ENCODE results near the gene FGF14. TPM values are rescaled to one million over a fixed set of nuclear protein-coding genes. Genes with fewer than 3 reads are reported as not detected.

FGF14 gene
- total and polyA plus RNA-seq, 5 donors from 2014 or later: 0.09 TPM; not detected in 4

DNA sequence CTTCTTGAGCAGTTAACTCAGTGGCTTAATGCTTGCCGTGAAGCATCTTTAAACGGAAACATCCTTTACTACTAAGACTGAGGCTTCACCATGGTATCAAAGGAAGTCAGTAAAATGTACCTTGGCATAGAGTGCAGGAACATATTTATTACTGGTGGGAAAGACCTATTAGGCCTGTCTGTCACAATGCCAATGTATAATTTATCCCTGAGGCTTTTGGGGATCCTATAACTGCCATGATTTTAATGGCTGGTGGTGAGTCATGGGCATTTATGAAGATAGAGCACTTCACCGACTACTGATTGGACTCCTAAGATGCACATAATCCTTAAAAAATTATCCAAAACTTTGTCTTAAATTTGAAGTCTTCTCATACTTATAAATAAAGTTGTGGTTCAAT lies 79.6 kb downstream of the FGF14 start:
- Histone ChIP-seq H3K27me3 (ENCODE audit: control insufficient read depth, insufficient read depth, low read length) (no peaks in the 10 kb centered on the region), H3K9me3 (ENCODE audit: control insufficient read depth in 2 of 2, low read length in 2 of 2) (no peaks in the 10 kb centered on the region), H3K4me1 (ENCODE audit: control insufficient read depth, insufficient read depth, low read length, poor library complexity, severe bottlenecking) (no peaks in the 10 kb centered on the region), H3K4me3 (ENCODE audit: low read depth, low read length) (no peak overlapping the region), H3K36me3 (ENCODE audit: control insufficient read depth, insufficient read depth, low read length) (no peaks in the 10 kb centered on the region), H3K27ac (ENCODE audit: insufficient read depth, low read length, poor library complexity, severe bottlenecking) (no peak overlapping the region)
- Mint-ChIP-seq H3K9me3 (no peaks in the 10 kb centered on the region), H3K4me3 (no peak overlapping the region), H3K27me3 (peaks cover 5% of the 10 kb centered on the region), H3K27ac (no peak overlapping the region), H3K36me3 (no peaks in the 10 kb centered on the region), H3K4me1 (no peaks in the 10 kb centered on the region)
- no peak for DNase-seq
- ATAC-seq (ENCODE audit: low read depth in 2 of 2): no peak

GRCh38 chr13:102318233-102318632 lies 83.6 kb downstream of the FGF14 start:
- no peaks in the 10 kb centered on the region for H3K36me3 ChIP-seq (ENCODE audit: control insufficient read depth, insufficient read depth, low read length)
- no peak overlapping the region for H3K27ac ChIP-seq (ENCODE audit: insufficient read depth, low read length, poor library complexity, severe bottlenecking)
- no peaks in the 10 kb centered on the region for H3K4me1 ChIP-seq (ENCODE audit: control insufficient read depth, insufficient read depth, low read length, poor library complexity, severe bottlenecking)
- Mint-ChIP-seq H3K4me1 (no peaks in the 10 kb centered on the region), H3K4me3 (no peak overlapping the region), H3K27ac (no peak overlapping the region), H3K27me3 (peaks cover 5% of the 10 kb centered on the region), H3K9me3 (no peaks in the 10 kb centered on the region), H3K36me3 (no peaks in the 10 kb centered on the region)
- ATAC-seq (ENCODE audit: low read depth in 2 of 2) (no peak), DNase-seq (no peak)
- H3K27me3 ChIP-seq (ENCODE audit: control insufficient read depth, insufficient read depth, low read length): no peaks in the 10 kb centered on the region
- no peak overlapping the region for H3K4me3 ChIP-seq (ENCODE audit: low read depth, low read length)
- no peaks in the 10 kb centered on the region for H3K9me3 ChIP-seq (ENCODE audit: control insufficient read depth in 2 of 2, low read length in 2 of 2)

DNA sequence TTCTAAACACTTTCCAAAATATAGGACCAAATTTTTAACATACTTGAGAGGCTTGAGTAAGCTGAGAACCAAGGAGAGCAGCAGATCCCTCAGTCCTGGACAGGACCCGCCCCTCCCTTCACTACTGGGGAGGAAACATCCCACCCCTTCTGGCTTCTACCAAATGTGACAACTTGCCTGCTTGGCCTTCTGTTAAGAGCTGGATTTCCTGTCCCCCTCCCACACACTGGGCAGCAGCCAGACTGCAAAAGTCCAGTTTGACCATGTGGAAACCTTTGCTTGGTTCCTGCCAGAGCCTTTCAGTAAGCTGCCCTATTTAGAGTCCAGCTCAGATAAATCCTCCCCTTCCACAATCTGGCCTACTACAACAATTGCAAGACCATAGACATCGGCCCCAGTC lies 84.3 kb downstream of the FGF14 start:
- no peaks in the 10 kb centered on the region for H3K36me3 ChIP-seq (ENCODE audit: control insufficient read depth, insufficient read depth, low read length)
- no peak overlapping the region for H3K27ac ChIP-seq (ENCODE audit: insufficient read depth, low read length, poor library complexity, severe bottlenecking)
- Mint-ChIP-seq H3K27ac (no peak overlapping the region), H3K36me3 (no peaks in the 10 kb centered on the region), H3K4me1 (peaks cover 0 to 2% (median 0%) of the 10 kb centered on the region in 4 donors), H3K4me3 (no peak overlapping the region), H3K9me3 (no peaks in the 10 kb centered on the region), H3K27me3 (peaks cover 5% of the 10 kb centered on the region)
- ATAC-seq (ENCODE audit: low read depth in 2 of 2): no peak
- no peaks in the 10 kb centered on the region for H3K27me3 ChIP-seq (ENCODE audit: control insufficient read depth, insufficient read depth, low read length)
- no peaks in the 10 kb centered on the region for H3K9me3 ChIP-seq (ENCODE audit: control insufficient read depth in 2 of 2, low read length in 2 of 2)
- no peaks in the 10 kb centered on the region for H3K4me1 ChIP-seq (ENCODE audit: control insufficient read depth, insufficient read depth, low read length, poor library complexity, severe bottlenecking)
- H3K4me3 ChIP-seq (ENCODE audit: low read depth, low read length): no peak overlapping the region
- DNase-seq: no peak

- H3K36me3 ChIP-seq (ENCODE audit: control insufficient read depth, insufficient read depth, low read length): no peaks in the 10 kb centered on the region
- H3K4me1 ChIP-seq (ENCODE audit: control insufficient read depth, insufficient read depth, low read length, poor library complexity, severe bottlenecking): no peaks in the 10 kb centered on the region
- Mint-ChIP-seq H3K27ac (no peak overlapping the region), H3K36me3 (no peaks in the 10 kb centered on the region), H3K27me3 (peaks cover 5% of the 10 kb centered on the region), H3K9me3 (no peaks in the 10 kb centered on the region), H3K4me1 (peaks cover 0 to 2% (median 0%) of the 10 kb centered on the region in 4 donors), H3K4me3 (no peak overlapping the region)
- ATAC-seq (ENCODE audit: low read depth in 2 of 2): no peak
- H3K27me3 ChIP-seq (ENCODE audit: control insufficient read depth, insufficient read depth, low read length): no peaks in the 10 kb centered on the region
- H3K27ac ChIP-seq (ENCODE audit: insufficient read depth, low read length, poor library complexity, severe bottlenecking): no peak overlapping the region
- no peak for DNase-seq
- H3K9me3 ChIP-seq (ENCODE audit: control insufficient read depth in 2 of 2, low read length in 2 of 2): no peaks in the 10 kb centered on the region
- H3K4me3 ChIP-seq (ENCODE audit: low read depth, low read length): no peak overlapping the region
Observed at GRCh38 chr13:102316732-102317131, 85.1 kb downstream of the FGF14 start.

GRCh38 chr13:102312841-102313240 lies 89.0 kb downstream of the FGF14 start:
- H3K4me3 ChIP-seq (ENCODE audit: low read depth, low read length): no peak overlapping the region
- DNase-seq (no peak), ATAC-seq (ENCODE audit: low read depth in 2 of 2) (no peak)
- peaks cover 0 to 3% (median 0%) of the 10 kb centered on the region in 7 donors for H3K9me3 Mint-ChIP-seq
- no peaks in the 10 kb centered on the region for H3K27me3 Mint-ChIP-seq
- no peaks in the 10 kb centered on the region for H3K36me3 Mint-ChIP-seq
- no peaks in the 10 kb centered on the region for H3K4me1 ChIP-seq (ENCODE audit: control insufficient read depth, insufficient read depth, low read length, poor library complexity, severe bottlenecking)
- H3K27me3 ChIP-seq (ENCODE audit: control insufficient read depth, insufficient read depth, low read length): no peaks in the 10 kb centered on the region
- no peaks in the 10 kb centered on the region for H3K36me3 ChIP-seq (ENCODE audit: control insufficient read depth, insufficient read depth, low read length)
- H3K9me3 ChIP-seq (ENCODE audit: control insufficient read depth in 2 of 2, low read length in 2 of 2): no peaks in the 10 kb centered on the region
- H3K4me3 Mint-ChIP-seq: no peak overlapping the region
- H3K4me1 Mint-ChIP-seq: peaks cover 0 to 2% (median 0%) of the 10 kb centered on the region in 4 donors
- H3K27ac ChIP-seq (ENCODE audit: insufficient read depth, low read length, poor library complexity, severe bottlenecking): no peak overlapping the region
- no peak overlapping the region for H3K27ac Mint-ChIP-seq

DNA sequence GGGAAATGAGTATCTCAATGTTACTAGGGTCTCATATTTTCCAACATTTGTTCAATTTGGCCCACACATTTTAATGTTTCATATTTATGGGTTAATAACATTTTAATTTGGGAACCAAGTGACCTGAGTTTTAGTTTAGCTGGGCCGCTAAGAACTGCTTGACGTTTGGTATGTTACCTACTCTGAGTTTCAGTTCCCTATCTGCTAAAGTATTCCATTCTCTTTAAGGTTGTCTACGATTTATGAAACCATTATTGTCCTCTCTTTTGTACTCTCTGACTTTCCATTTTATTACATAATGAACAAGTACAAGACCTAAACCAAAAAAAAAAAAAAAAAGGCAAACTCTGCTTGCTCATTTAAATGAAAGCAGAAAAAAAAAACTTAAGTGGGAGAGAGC lies 89.9 kb downstream of the FGF14 start:
- ATAC-seq (ENCODE audit: low read depth in 2 of 2) (no peak), DNase-seq (no peak)
- H3K4me3 Mint-ChIP-seq: no peak overlapping the region
- H3K4me1 ChIP-seq (ENCODE audit: control insufficient read depth, insufficient read depth, low read length, poor library complexity, severe bottlenecking): no peaks in the 10 kb centered on the region
- H3K27ac Mint-ChIP-seq: no peak overlapping the region
- H3K4me3 ChIP-seq (ENCODE audit: low read depth, low read length): no peak overlapping the region
- no peaks in the 10 kb centered on the region for H3K36me3 Mint-ChIP-seq
- H3K9me3 ChIP-seq (ENCODE audit: control insufficient read depth in 2 of 2, low read length in 2 of 2): no peaks in the 10 kb centered on the region
- H3K27me3 Mint-ChIP-seq: no peaks in the 10 kb centered on the region
- H3K4me1 Mint-ChIP-seq: peaks cover 0 to 2% (median 0%) of the 10 kb centered on the region in 4 donors
- H3K27ac ChIP-seq (ENCODE audit: insufficient read depth, low read length, poor library complexity, severe bottlenecking): no peak overlapping the region
- no peaks in the 10 kb centered on the region for H3K36me3 ChIP-seq (ENCODE audit: control insufficient read depth, insufficient read depth, low read length)
- H3K9me3 Mint-ChIP-seq: peaks cover 0 to 3% (median 0%) of the 10 kb centered on the region in 7 donors
- H3K27me3 ChIP-seq (ENCODE audit: control insufficient read depth, insufficient read depth, low read length): no peaks in the 10 kb centered on the region

DNA sequence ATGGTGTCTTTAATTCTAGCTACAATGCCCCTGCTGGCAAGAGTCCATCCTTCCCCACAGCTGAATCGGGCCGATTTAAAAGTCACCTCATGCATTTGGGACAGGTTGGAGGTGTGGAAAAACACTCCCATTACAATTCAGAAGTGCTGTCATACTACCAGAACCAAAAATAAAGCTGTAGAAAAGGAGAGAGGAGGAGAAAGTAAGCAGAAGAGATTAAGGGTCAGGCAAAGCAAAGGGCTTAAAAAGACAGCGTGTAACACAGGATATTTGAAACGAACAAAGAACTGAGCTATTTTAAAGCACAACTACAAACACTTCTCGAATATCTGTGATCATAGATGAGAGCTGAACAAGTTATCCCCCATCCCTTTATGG lies 90.4 kb downstream of the FGF14 start:
- H3K27me3 Mint-ChIP-seq: no peaks in the 10 kb centered on the region
- H3K9me3 Mint-ChIP-seq: peaks cover 0 to 3% (median 0%) of the 10 kb centered on the region in 7 donors
- no peak overlapping the region for H3K27ac ChIP-seq (ENCODE audit: insufficient read depth, low read length, poor library complexity, severe bottlenecking)
- no peak overlapping the region for H3K4me3 Mint-ChIP-seq
- H3K4me3 ChIP-seq (ENCODE audit: low read depth, low read length): no peak overlapping the region
- ATAC-seq (ENCODE audit: low read depth in 2 of 2) (no peak), DNase-seq (no peak)
- no peaks in the 10 kb centered on the region for H3K4me1 ChIP-seq (ENCODE audit: control insufficient read depth, insufficient read depth, low read length, poor library complexity, severe bottlenecking)
- H3K27ac Mint-ChIP-seq: no peak overlapping the region
- H3K36me3 ChIP-seq (ENCODE audit: control insufficient read depth, insufficient read depth, low read length): no peaks in the 10 kb centered on the region
- H3K36me3 Mint-ChIP-seq: no peaks in the 10 kb centered on the region
- no peaks in the 10 kb centered on the region for H3K9me3 ChIP-seq (ENCODE audit: control insufficient read depth in 2 of 2, low read length in 2 of 2)
- no peaks in the 10 kb centered on the region for H3K27me3 ChIP-seq (ENCODE audit: control insufficient read depth, insufficient read depth, low read length)
- H3K4me1 Mint-ChIP-seq: peaks cover 0 to 2% (median 0%) of the 10 kb centered on the region in 4 donors

- H3K9me3 ChIP-seq (ENCODE audit: control insufficient read depth in 2 of 2, low read length in 2 of 2): no peaks in the 10 kb centered on the region
- H3K27me3 ChIP-seq (ENCODE audit: control insufficient read depth, insufficient read depth, low read length): no peaks in the 10 kb centered on the region
- Mint-ChIP-seq H3K36me3 (no peaks in the 10 kb centered on the region), H3K27ac (no peak overlapping the region), H3K4me3 (no peak overlapping the region), H3K9me3 (peaks cover 0 to 4% (median 0%) of the 10 kb centered on the region in 7 donors), H3K4me1 (peaks cover 0 to 2% (median 0%) of the 10 kb centered on the region in 4 donors), H3K27me3 (no peaks in the 10 kb centered on the region)
- no peak overlapping the region for H3K27ac ChIP-seq (ENCODE audit: insufficient read depth, low read length, poor library complexity, severe bottlenecking)
- H3K4me3 ChIP-seq (ENCODE audit: low read depth, low read length): no peak overlapping the region
- ATAC-seq (ENCODE audit: low read depth in 2 of 2): no peak
- H3K36me3 ChIP-seq (ENCODE audit: control insufficient read depth, insufficient read depth, low read length): no peaks in the 10 kb centered on the region
- no peak for DNase-seq
- no peaks in the 10 kb centered on the region for H3K4me1 ChIP-seq (ENCODE audit: control insufficient read depth, insufficient read depth, low read length, poor library complexity, severe bottlenecking)
Observed at GRCh38 chr13:102310691-102311418, 91.0 kb downstream of the FGF14 start.
